Measurements from ENCODE around the gene RNH1. TPM values are rescaled to one million over a fixed set of nuclear protein-coding genes. Genes with fewer than 3 reads are reported as not detected.

The RNH1 gene
- total RNA-seq, 4 donors from 2014 or later: 151 to 309 (median 198) TPM

DNA sequence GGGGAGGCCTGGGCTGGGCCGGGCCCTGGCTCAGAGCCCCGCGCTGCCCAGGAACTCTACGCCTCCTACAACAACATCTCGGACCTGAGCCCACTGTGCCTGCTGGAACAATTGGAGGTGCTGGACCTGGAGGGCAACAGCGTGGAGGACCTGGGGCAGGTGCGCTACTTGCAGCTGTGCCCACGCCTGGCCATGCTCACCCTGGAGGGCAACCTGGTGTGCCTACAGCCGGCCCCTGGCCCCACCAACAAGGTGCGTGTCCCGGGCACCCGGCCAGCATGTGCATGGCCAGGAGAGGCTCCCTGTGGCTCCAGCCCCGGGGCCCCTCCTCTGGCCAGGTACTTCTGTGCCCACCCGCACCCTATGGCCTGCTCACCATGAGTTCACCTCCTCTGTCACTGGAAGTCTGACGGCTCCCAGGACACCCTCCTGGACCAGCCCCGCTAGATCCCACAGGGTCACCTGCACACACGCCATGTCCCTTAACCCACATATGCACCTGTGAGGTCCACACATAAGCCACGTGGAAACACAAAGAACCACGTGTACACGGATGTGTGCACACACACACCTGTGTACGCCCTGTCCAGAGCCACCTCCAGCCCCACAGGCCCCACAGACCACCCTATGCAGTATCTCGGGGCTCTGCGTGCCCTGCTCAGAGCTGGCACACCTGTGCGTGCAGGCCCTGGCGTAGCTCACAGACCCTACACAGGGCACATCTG, 43.1 kb upstream of the RNH1 start:
- WGBS, 2 donors (ENCODE audit: low coverage in 1 of 2): 50 to 92% methylated on average over 2 to 23 of the region's 25 CpGs
- intact Hi-C loops (cut with DNase I; ENCODE audit: low total_unique reads): no loop called here
- no peak overlapping the region for H3K27ac ChIP-seq
- peaks cover 27% of the 10 kb centered on the region for H3K27me3 ChIP-seq
- no peak for DNase-seq
- no peak overlapping the region for H3K4me3 ChIP-seq
- H3K36me3 ChIP-seq: no peaks in the 10 kb centered on the region
- no peaks in the 10 kb centered on the region for H3K9me3 ChIP-seq
- in situ Hi-C loops (cut with MboI; ENCODE audit: low pct_ligation_motif_present in 1 of 4, low pct_unique_long_range_greater_than_20kb in 1 of 4, low sequenced_read_pairs in 3 of 4): no loop called here
- H3K4me1 ChIP-seq: peaks cover 8 to 12% (median 10%) of the 10 kb centered on the region in 4 donors
- no peak for TF ChIP-seq EP300 (IDR thresholded peaks at IDR 0.05; ENCODE audit: low read depth)
- TF ChIP-seq, protein P1, sequence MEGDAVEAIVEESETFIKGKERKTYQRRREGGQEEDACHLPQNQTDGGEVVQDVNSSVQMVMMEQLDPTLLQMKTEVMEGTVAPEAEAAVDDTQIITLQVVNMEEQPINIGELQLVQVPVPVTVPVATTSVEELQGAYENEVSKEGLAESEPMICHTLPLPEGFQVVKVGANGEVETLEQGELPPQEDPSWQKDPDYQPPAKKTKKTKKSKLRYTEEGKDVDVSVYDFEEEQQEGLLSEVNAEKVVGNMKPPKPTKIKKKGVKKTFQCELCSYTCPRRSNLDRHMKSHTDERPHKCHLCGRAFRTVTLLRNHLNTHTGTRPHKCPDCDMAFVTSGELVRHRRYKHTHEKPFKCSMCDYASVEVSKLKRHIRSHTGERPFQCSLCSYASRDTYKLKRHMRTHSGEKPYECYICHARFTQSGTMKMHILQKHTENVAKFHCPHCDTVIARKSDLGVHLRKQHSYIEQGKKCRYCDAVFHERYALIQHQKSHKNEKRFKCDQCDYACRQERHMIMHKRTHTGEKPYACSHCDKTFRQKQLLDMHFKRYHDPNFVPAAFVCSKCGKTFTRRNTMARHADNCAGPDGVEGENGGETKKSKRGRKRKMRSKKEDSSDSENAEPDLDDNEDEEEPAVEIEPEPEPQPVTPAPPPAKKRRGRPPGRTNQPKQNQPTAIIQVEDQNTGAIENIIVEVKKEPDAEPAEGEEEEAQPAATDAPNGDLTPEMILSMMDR (IDR thresholded peaks at IDR 0.05): no peak
- no peak for TF ChIP-seq POLR2AphosphoS5 (IDR thresholded peaks at IDR 0.05)
- TF ChIP-seq POLR2A (IDR thresholded peaks at IDR 0.05): no peak

DNA sequence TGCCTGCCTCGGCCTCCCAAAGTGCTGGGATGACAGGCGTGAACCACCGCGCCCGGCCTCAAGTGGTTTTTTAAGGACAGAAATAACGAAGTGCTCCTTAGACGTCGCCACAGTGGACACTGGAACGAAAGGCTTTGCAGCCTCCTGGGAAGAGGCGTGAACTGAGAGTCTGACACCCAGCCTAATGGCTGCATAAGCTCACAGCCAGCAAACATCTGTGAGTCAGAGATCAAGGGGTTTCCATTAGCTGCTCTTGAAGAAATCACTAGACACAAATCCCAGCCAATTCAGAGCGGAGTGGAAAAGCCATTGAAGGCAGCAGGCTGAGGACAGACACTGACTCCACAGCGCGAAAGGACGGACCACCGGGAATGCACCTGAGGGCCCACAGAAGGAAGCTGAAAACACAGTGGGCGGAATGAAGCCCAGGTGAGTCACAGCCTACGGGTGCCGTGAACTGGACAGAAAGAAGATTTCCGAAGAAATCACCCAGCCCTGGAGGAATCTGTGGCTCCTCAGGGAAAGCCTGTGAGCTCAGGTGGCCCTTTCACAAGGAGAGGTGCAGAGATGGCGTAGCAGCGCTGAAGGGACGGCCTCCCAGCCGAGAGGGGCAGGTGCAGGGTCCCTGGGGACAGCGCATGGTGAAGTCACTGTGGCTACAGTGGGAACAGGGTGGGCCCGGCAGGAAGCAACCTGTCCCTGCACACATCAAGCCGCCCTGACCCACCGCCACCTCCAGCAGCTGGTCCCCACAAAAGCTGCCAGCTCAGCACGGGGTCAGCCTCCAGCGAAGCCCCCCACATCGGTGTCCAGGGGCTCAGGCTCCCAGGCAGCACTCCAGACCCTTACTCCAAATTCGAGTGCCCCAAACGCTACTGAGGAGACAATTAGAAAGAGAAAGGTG, 41.9 kb upstream of the RNH1 start:
- Histone ChIP-seq H3K4me1 (peaks cover 0 to 5% (median 2%) of the 10 kb centered on the region in 4 donors), H3K9me3 (no peaks in the 10 kb centered on the region), H3K36me3 (no peaks in the 10 kb centered on the region), H3K27me3 (peaks cover 16% of the 10 kb centered on the region), H3K27ac (no peak overlapping the region), H3K4me3 (no peak overlapping the region)
- no peak for DNase-seq
- TF ChIP-seq, protein P1 (IDR thresholded peaks at IDR 0.05): no peak
- TF ChIP-seq POLR2A (IDR thresholded peaks at IDR 0.05) (no peak), EP300 (IDR thresholded peaks at IDR 0.05; ENCODE audit: low read depth) (no peak), POLR2AphosphoS5 (IDR thresholded peaks at IDR 0.05) (no peak)
- 86% methylated on average over 32 of the region's 32 CpGs; no CpG with 5 or more reads in 1 of the 2 donors for WGBS, 2 donors (ENCODE audit: low coverage in 1 of 2)
- in situ Hi-C loops (cut with MboI; ENCODE audit: low pct_ligation_motif_present in 1 of 4, low pct_unique_long_range_greater_than_20kb in 1 of 4, low sequenced_read_pairs in 3 of 4) (no loop called here), intact Hi-C loops (cut with DNase I; ENCODE audit: low total_unique reads) (no loop called here)

DNA sequence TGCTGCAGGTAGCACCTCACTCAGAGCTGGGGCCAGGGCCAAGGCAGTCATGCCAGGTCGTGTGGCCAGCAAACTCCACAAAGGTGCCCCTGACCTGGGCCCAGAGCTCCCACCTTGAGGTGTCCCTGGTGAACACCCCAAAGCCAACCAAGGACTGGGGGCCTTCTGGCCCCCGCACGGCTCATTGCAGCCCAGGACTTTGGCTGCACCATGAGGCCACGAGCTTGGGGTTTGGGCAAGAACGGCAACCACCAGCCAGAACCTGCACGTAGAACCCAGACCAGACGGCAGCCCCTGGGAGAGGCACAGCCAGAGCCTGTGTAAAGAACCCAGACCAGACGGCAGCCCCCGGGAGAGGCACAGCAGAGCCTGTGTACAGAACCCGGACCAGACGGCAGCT, 38.1 kb upstream of the RNH1 start:
- peaks cover 0 to 5% (median 1%) of the 10 kb centered on the region in 4 donors for H3K4me1 ChIP-seq
- no peak overlapping the region for H3K4me3 ChIP-seq
- in situ Hi-C loops (cut with MboI; ENCODE audit: low pct_ligation_motif_present in 1 of 4, low pct_unique_long_range_greater_than_20kb in 1 of 4, low sequenced_read_pairs in 3 of 4) (no loop called here), intact Hi-C loops (cut with DNase I; ENCODE audit: low total_unique reads) (no loop called here)
- WGBS, 2 donors (ENCODE audit: low coverage in 1 of 2): 85% methylated on average over 10 of the region's 11 CpGs; no CpG with 5 or more reads in 1 of the 2 donors
- H3K36me3 ChIP-seq: no peaks in the 10 kb centered on the region
- no peaks in the 10 kb centered on the region for H3K27me3 ChIP-seq
- no peaks in the 10 kb centered on the region for H3K9me3 ChIP-seq
- DNase-seq: no peak
- H3K27ac ChIP-seq: no peak overlapping the region
- TF ChIP-seq POLR2A (IDR thresholded peaks at IDR 0.05) (no peak), POLR2AphosphoS5 (IDR thresholded peaks at IDR 0.05) (no peak), EP300 (IDR thresholded peaks at IDR 0.05; ENCODE audit: low read depth) (no peak)
- TF ChIP-seq, protein P1 (IDR thresholded peaks at IDR 0.05): no peak

DNA sequence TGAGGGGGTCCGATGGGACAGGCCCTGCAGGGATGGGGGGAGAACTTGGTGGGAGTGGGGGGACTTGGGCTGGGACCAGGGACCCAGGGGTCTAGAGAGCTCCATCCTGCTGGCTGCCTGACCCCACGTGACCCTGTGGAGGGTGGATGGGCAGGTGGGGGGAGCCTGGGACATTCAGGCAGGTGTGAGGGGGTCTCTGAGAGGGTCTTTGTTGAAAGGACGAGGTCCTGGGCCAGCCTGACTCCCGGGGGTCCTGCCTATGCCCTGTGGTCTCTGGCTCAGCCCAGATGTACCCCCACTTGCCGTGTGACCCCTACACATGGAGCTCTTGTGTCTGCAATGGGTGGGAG, 37.8 kb upstream of the RNH1 start:
- peaks cover 0 to 5% (median 1%) of the 10 kb centered on the region in 4 donors for H3K4me1 ChIP-seq
- intact Hi-C loops (cut with DNase I; ENCODE audit: low total_unique reads): no loop called here
- no peaks in the 10 kb centered on the region for H3K36me3 ChIP-seq
- 73% methylated on average over 4 of the region's 5 CpGs; no CpG with 5 or more reads in 1 of the 2 donors for whole genome bisulfite sequencing, 2 donors (ENCODE audit: low coverage in 1 of 2)
- no peak for DNase-seq
- H3K4me3 ChIP-seq: no peak overlapping the region
- H3K27ac ChIP-seq: no peak overlapping the region
- in situ Hi-C loops (cut with MboI; ENCODE audit: low pct_ligation_motif_present in 1 of 4, low pct_unique_long_range_greater_than_20kb in 1 of 4, low sequenced_read_pairs in 3 of 4): no loop called here
- H3K27me3 ChIP-seq: no peaks in the 10 kb centered on the region
- TF ChIP-seq EP300 (IDR thresholded peaks at IDR 0.05; ENCODE audit: low read depth) (no peak), POLR2AphosphoS5 (IDR thresholded peaks at IDR 0.05) (no peak), POLR2A (IDR thresholded peaks at IDR 0.05) (no peak)
- TF ChIP-seq, protein P1 (IDR thresholded peaks at IDR 0.05): no peak
- H3K9me3 ChIP-seq: no peaks in the 10 kb centered on the region
